Endodermal cell (in vitro differentiated cells): ENCODE data around the gene TAS2R4. TPM values are rescaled to one million over a fixed set of nuclear protein-coding genes. Genes with fewer than 3 reads are reported as not detected.

Experiments used
- DNase-seq: peaks from one replicate; pipeline ENCODE4 v3.0.0-alpha.2; 2017
- H3K27ac ChIP-seq: 2 replicates; pipeline ENCODE4 v1.5.1; 2013; ENCODE audit warnings: mild to moderate bottlenecking, low read depth, low read length, moderate library complexity
- H3K27me3 ChIP-seq: 2 replicates; pipeline ENCODE4 v1.6.1; 2013; ENCODE audit warnings: mild to moderate bottlenecking, low read length, moderate library complexity; ENCODE audit not compliant: insufficient read depth, control insufficient read depth, poor library complexity, severe bottlenecking
- H3K36me3 ChIP-seq: 2 replicates; pipeline ENCODE4 v1.7.0; 2013; ENCODE audit warnings: mild to moderate bottlenecking, low read length, moderate library complexity; ENCODE audit not compliant: control insufficient read depth, insufficient read depth
- H3K4me1 ChIP-seq: one replicate; pipeline ENCODE4 v1.7.0; 2013; ENCODE audit warnings: low read length; ENCODE audit not compliant: control insufficient read depth, insufficient read depth
- H3K4me3 ChIP-seq: 2 replicates; pipeline ENCODE4 v1.5.1; 2013; ENCODE audit warnings: mild to moderate bottlenecking, low read length, moderate library complexity
- H3K9ac ChIP-seq: 2 replicates; pipeline ENCODE4 v1.6.1; 2013; ENCODE audit warnings: mild to moderate bottlenecking, low read length, moderate library complexity; ENCODE audit not compliant: poor library complexity, severe bottlenecking; ENCODE audit errors: extremely low read depth
- H3K9me3 ChIP-seq: 2 replicates; pipeline ENCODE4 v1.6.1; 2013; ENCODE audit warnings: mild to moderate bottlenecking, low read length, moderate library complexity; ENCODE audit not compliant: control insufficient read depth
- H3K27ac Mint-ChIP-seq: 2 replicates; pipeline ENCODE4 v1.8.0; 2020; ENCODE audit warnings: mixed read lengths
- H3K27me3 Mint-ChIP-seq: 2 replicates; pipeline ENCODE4 v1.8.0; 2021; ENCODE audit warnings: mild to moderate bottlenecking, mixed read lengths; ENCODE audit not compliant: insufficient read depth
- H3K36me3 Mint-ChIP-seq: 2 replicates; pipeline ENCODE4 v1.8.0; 2020; ENCODE audit warnings: low read depth, mixed read lengths
- H3K4me1 Mint-ChIP-seq: 2 replicates; pipeline ENCODE4 v1.8.0; 2020; ENCODE audit warnings: mixed read lengths
- H3K4me3 Mint-ChIP-seq: 2 replicates; pipeline ENCODE4 v1.8.0; 2020; ENCODE audit warnings: mild to moderate bottlenecking, moderate library complexity, mixed read lengths
- H3K9me3 Mint-ChIP-seq: 2 replicates; pipeline ENCODE4 v1.8.0; 2020; ENCODE audit warnings: mild to moderate bottlenecking, mixed read lengths
- CTCF ChIP-seq: fragments of 200-600 bp; sonication (generic); conservative IDR thresholded peaks from 2 replicates; pipeline ENCODE4 v1.5.0; 2021; ENCODE audit warnings: antibody characterized with exemption, mild to moderate bottlenecking
- WGBS, 2 experiments: methylation state at CpG; one replicate each; pipeline versions ENCODE4 v1.1.5 to v1.1.7; 2013; ENCODE audit warnings: missing lambda C conversion rate in 2 of 2, mixed read lengths in 1 of 2; ENCODE audit not compliant: insufficient coverage in 1 of 2, insufficient read length in 1 of 2; 5-methylcytosine and 5-hydroxymethylcytosine counted together
- total RNA-seq, 2 donors: library from RNA; stranded (reverse); fragmentation: NEBNext Ultra II Directional in 1 of 2; extraction: Animal tissue kit (Norgen Biotek cat#: 25700) in 1 of 2; gene quantifications; 2 replicates in 1 of 2; 3 replicates in 1 of 2; pipeline ENCODE4 v1.2.1, GENCODE V29; 2021

Gene TAS2R4
- total RNA-seq, 2 donors from 2014 or later = 2.3 to 2.5 TPM

GRCh38 chr7:141788296-141788695 lies 11.8 kb downstream of the TAS2R4 start:
- no peaks in the 10 kb centered on the region for H3K4me1 ChIP-seq
- H3K36me3 Mint-ChIP-seq = peaks cover 27% of the 10 kb centered on the region

GRCh38 chr7:141789917-141790316 lies 13.4 kb downstream of the TAS2R4 start, which contains the start of gene TAS2R5:
Gene TAS2R5 (plus strand): TSS chr7:141790217. CDS start chr7:141790362, 145 bp downstream.
- Mint-ChIP-seq H3K27ac (no peak within 1 kb of the TSS), H3K36me3 (peaks cover 27% of the 10 kb centered on the region), H3K4me3 (no peak within 1 kb of the TSS), H3K27me3 (no peaks in the 10 kb centered on the region), H3K9me3 (no peaks in the 10 kb centered on the region), H3K4me1 (peaks cover 5% of the 10 kb centered on the region)
- H3K27me3 ChIP-seq = no peaks in the 10 kb centered on the region
- WGBS, 2 experiments = 87 to 96% methylated on average over 4 to 5 of the region's 5 CpGs
- H3K4me1 ChIP-seq = no peaks in the 10 kb centered on the region
- peaks cover 18% of the 10 kb centered on the region for H3K36me3 ChIP-seq
- no peak for DNase-seq
- H3K27ac ChIP-seq = no peak within 1 kb of the TSS
- H3K4me3 ChIP-seq = no peak within 1 kb of the TSS
- no peak for TF ChIP-seq CTCF
- no peak within 1 kb of the TSS for H3K9ac ChIP-seq
- no peaks in the 10 kb centered on the region for H3K9me3 ChIP-seq

More at GRCh38 chr7:141788296-141788695, 11.8 kb downstream of the TAS2R4 start:
- no peak for DNase-seq
- H3K9me3 ChIP-seq = no peaks in the 10 kb centered on the region
- no peak for TF ChIP-seq CTCF
- no peak overlapping the region for H3K4me3 Mint-ChIP-seq
- H3K27me3 ChIP-seq = no peaks in the 10 kb centered on the region
- H3K4me1 Mint-ChIP-seq = no peaks in the 10 kb centered on the region
- no peak overlapping the region for H3K27ac Mint-ChIP-seq
- H3K27me3 Mint-ChIP-seq = no peaks in the 10 kb centered on the region
- H3K36me3 ChIP-seq = peaks cover 18% of the 10 kb centered on the region
- no peaks in the 10 kb centered on the region for H3K9me3 Mint-ChIP-seq
- no peak overlapping the region for H3K9ac ChIP-seq
- 95 to 100% methylated on average over 1 to 2 of the region's 2 CpGs for WGBS, 2 experiments
- no peak overlapping the region for H3K4me3 ChIP-seq
- no peak overlapping the region for H3K27ac ChIP-seq

- Mint-ChIP-seq H3K27ac (no peak overlapping the region), H3K36me3 (peaks cover 24% of the 10 kb centered on the region), H3K4me1 (peaks cover 10% of the 10 kb centered on the region), H3K27me3 (no peaks in the 10 kb centered on the region), H3K4me3 (no peak overlapping the region), H3K9me3 (no peaks in the 10 kb centered on the region)
- no peaks in the 10 kb centered on the region for H3K4me1 ChIP-seq
- no peak overlapping the region for H3K27ac ChIP-seq
- no peaks in the 10 kb centered on the region for H3K27me3 ChIP-seq
- TF ChIP-seq CTCF = no peak
- H3K9me3 ChIP-seq = no peaks in the 10 kb centered on the region
- H3K4me3 ChIP-seq = no peak overlapping the region
- DNase-seq = no peak
- H3K9ac ChIP-seq = no peak overlapping the region
- 98% methylated on average over 2 of the region's 2 CpGs; no CpG with 5 or more reads in 1 of the 2 experiments for WGBS, 2 experiments
- H3K36me3 ChIP-seq = peaks cover 18% of the 10 kb centered on the region
These were observed 16.1 kb downstream of the TAS2R4 start for GRCh38 chr7:141792526-141792925.
